GM19372 (cell line): ENCODE measurements around the gene CELSR1.

Experiments
- ATAC-seq: cut with Tn5 transposase; IDR thresholded peaks from one replicate; pipeline ENCODE4 v1.9.1; 2021; ENCODE audit warnings: mild to moderate bottlenecking, low read depth, moderate library complexity; ENCODE audit not compliant: unreplicated experiment

Gene CELSR1, protein sequence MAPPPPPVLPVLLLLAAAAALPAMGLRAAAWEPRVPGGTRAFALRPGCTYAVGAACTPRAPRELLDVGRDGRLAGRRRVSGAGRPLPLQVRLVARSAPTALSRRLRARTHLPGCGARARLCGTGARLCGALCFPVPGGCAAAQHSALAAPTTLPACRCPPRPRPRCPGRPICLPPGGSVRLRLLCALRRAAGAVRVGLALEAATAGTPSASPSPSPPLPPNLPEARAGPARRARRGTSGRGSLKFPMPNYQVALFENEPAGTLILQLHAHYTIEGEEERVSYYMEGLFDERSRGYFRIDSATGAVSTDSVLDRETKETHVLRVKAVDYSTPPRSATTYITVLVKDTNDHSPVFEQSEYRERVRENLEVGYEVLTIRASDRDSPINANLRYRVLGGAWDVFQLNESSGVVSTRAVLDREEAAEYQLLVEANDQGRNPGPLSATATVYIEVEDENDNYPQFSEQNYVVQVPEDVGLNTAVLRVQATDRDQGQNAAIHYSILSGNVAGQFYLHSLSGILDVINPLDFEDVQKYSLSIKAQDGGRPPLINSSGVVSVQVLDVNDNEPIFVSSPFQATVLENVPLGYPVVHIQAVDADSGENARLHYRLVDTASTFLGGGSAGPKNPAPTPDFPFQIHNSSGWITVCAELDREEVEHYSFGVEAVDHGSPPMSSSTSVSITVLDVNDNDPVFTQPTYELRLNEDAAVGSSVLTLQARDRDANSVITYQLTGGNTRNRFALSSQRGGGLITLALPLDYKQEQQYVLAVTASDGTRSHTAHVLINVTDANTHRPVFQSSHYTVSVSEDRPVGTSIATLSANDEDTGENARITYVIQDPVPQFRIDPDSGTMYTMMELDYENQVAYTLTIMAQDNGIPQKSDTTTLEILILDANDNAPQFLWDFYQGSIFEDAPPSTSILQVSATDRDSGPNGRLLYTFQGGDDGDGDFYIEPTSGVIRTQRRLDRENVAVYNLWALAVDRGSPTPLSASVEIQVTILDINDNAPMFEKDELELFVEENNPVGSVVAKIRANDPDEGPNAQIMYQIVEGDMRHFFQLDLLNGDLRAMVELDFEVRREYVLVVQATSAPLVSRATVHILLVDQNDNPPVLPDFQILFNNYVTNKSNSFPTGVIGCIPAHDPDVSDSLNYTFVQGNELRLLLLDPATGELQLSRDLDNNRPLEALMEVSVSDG (N-terminal part only)

DNA sequence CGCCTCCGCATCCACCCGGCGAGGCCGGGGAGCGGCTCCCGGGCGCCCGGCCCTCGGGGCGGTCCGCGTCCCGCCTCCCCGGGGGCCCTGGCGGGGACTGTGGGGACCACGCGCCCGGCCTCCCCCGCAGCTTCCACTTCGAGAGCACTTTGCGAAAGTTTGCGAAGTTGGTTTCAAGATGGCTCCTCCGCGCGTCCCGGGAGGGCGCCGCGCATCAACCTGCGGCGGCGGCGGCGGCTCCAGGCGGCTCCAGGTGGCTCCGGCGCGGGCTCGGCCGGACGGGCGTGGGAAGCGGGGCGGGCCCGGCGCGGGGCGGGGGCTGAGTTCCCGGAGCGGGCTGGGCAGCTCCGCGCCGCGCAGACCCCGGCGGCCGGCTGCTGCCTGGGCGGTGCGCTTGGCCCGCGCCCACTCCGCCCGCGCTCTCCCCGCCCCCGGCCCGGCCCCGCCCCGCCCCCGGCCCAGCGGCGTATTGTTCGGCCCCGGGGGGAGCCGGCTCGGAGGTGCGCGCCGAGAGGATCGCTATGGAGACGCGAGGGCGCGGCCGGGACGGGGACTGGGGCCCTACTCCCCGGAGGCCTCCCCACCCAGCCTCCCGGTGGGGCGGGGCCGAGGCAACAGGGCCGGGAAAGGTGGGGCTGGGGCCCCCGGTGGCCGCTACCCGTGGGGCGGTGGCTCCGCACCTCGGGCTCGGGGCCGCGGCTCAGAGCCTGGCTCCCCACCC, at the start of gene CELSR1:
TSS of gene CELSR1 (minus strand) at position 396 of the 721 bp plus-strand sequence. CDS start 450 bp downstream, outside the sequence.
- no peak for ATAC-seq

DNA sequence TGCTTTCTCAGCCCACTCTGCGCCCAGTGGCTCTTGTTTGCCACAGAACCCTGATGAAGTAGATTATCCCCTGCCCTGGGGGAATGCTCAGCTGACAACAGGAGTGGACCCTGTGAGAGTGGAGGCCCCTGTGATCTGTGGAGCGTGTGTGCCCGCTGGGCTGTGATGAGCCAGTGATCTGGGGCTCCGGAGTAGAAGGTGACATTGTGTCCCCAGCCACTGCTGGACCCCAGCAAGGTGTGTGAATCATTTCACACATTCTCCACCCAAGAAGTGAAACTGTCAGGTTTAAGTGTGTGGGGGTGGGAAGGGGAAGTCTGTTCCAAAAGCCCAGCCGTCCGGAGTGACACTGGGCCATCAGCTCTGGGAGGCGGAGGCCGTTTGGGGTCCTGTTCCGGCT, 49.6 kb upstream of the CELSR1 start:
- peak; percentile 47 for ATAC-seq

DNA sequence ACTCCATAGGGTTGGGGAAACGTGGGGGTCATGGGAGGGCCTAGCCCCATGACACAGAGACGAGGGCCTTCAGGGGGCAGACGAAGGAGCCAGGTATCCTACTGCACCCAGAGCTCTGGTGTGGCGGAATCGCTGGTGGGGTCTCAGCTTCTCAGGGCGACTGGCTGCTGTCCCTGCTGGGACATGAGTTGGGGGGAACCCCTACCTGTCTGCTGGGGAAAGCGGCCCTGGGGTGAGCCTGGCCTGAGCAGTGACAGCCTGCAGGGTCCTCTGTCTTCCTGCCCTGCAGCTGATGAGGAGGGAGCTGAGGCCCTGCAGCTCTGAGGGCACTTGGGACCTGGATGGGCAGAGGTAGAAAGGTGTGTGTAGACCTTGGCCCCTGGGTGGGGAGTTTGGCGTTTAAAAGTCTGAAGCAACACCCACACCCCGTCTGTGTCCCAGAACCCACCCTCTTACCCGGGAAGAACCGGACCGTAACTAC, 49.2 kb upstream of the CELSR1 start:
- no peak for ATAC-seq

DNA sequence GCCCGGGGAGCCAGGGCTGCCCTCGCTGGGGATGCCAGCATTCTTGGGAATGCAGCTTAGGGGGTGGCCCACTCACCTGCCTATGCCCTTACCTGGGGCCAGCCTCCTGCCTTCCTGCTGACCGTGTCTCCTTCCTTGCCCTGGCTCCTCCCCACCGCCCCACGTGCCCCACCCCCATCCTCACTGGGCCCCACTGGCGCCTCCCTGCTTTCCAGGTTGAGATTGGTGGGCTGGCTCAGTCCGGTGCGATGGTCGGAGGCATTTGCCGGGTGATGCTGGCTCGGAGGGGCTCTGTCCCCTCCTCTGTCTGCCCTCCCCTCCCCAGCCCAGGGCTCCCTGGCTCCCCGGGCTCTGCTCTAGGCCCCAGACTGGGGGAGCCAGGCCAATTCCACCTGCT, 48.7 kb upstream of the CELSR1 start:
- ATAC-seq, result no peak

DNA sequence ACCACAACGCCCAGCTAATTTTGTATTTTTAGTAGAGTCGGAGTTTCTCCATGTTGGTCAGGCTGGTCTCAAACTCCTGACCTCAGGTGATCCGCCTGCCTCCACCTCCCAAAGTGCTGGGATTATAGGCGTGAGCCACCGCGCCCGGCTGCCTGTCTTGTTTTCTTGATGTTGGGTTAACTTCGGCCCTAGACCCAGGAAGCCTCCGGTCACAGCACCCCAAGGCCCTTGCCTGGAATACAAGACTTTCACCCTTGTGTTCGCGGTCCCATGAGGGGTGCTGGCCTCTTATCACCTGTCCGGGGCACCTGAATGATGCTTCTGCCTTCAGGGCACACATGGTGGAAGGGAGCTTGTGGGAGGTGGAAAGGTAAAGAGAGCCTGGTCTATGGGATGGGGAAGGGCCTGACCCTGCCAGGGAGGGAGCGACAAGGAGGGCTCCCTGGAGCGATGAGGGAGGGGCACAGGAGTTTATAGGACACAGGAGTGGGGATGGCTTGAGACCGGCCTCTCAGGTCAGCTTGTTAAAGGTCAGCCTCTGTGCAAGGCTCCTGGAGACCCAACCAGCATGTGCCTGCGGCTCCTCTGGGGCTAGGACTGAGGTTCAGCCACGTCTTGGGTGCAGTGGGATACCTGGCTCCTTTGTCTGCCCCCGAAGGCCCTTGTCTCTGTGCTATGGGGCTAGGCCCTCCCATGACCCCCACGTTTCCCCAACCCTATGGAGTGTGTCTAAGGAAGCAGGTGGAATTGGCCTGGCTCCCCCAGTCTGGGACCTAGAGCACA, 48.1 kb upstream of the CELSR1 start:
- ATAC-seq, result no peak

DNA sequence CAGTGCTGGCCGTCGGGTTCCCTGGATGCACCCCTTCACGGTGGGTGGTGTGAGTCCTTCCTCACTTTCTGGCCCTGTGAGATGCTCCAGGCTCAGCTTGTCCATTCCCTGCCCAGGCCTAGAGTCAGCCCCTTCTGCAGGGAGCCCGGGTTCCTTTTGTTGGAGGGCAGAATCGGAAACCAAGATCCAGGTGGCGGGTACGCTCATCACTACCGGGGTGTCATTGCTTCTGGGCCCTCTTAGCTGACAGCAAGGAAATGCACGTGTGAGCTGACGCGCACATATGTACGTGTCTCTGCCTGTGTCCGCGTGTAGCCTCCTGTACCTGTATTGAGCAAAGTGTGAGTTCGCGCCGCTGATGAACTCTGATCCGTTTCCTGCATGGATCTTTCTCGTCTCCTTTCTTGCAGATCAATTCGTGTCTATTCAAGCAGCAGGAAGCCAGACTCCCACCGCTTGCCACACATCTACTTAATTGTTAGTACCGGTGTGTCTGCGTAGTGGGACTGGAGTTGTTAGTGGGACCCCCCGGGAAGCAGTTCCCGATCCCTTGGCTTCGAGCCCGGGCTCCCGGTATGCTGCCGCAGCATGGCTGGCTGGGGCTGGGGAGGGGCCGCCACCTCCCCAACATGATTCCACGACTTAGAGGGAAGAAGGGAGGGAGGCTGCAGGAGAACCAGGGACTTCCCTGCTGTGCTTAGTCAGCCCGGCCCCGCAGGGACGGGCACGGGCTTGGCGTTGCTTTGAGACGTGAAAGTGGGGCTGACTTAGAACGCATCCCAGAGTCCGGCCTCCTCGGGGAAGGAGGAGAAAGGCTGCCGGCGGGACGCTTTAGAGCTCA, 46.9 kb upstream of the CELSR1 start:
- ATAC-seq, result no peak

DNA sequence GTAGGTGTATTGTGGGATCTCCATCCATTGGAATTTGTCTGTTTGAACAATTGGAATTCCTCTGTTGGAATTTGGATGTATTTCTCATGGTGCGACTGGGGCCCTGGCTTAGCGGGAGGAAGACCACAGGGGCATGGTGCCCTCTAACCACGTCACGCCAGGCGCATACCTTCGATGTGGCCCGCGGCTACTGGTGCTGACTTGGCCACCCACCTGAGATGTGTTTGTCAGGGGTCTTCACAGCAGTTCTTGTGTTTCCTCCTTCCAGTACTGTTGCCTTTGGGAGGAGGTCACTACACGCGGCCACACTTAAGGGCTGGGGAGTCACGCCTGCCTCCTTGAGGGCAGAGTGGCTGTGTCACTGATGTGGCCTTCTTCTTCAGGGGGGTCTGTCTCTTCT, 46.2 kb upstream of the CELSR1 start:
- no peak for ATAC-seq

DNA sequence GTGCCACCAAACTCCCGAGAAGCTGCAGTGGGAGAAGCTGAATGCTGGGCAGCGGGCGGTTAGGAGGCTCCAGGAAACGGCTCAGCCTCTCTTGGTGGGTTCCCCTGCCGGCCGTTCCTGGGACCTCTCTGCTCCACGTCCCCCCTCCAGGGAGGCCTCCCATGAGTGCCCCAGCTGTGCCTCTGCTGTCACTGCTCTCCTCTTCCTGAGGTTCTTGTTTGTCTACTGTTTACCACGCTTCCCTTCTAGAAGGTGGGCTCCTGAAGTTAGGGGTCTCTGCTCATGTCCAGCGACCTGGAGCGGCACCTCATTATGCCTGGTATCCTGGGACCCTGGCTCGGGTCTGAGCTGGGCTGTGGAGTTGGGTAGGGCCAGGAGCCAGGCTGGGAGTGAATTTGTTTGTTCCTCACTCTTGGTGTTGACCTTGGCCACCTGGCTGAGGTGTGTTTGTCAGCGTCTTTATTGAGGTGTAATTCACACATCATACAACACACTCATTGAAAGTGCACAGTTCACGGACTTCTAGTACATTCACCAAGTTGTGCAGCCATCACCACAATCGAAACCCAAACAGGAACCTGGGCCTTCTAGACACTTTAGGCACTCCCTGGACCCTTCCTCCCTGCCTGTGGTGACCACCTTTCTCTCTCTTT, 45.0 kb upstream of the CELSR1 start:
- ATAC-seq, result no peak

DNA sequence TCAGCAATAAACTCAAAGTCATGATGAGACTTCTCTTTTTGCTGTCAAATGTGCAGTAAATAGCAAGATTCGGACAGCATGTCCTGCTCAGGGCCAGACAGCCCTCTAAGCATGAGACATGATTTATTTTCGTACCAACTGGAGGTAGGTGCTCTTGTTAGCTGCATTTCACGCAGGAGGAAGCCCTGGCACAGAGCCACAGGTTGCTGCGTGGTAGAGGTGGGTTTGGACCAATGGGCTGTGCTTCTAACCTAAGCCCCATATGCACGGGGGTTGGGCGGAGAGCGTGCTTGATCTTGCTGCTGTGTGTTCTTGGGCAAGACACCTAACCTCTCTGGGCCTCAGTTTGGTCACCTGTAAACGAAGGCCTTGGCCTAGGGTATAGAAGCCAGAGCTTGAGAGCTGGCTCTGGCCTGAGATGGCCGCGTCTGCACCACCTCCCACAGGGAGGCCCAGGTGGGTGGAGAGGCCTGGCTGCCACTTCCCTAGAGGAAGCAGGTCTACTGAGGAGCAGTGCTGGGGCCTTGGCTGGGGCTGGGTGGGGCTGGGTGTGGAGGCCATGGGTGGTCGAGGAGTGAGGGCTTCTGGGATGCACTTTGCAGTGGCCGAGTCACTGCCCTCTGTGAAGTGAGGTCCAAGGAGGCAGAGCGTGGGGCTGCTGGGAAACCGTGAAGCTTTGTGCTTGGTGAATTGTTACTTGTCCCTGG, 44.3 kb upstream of the CELSR1 start:
- no peak for ATAC-seq

DNA sequence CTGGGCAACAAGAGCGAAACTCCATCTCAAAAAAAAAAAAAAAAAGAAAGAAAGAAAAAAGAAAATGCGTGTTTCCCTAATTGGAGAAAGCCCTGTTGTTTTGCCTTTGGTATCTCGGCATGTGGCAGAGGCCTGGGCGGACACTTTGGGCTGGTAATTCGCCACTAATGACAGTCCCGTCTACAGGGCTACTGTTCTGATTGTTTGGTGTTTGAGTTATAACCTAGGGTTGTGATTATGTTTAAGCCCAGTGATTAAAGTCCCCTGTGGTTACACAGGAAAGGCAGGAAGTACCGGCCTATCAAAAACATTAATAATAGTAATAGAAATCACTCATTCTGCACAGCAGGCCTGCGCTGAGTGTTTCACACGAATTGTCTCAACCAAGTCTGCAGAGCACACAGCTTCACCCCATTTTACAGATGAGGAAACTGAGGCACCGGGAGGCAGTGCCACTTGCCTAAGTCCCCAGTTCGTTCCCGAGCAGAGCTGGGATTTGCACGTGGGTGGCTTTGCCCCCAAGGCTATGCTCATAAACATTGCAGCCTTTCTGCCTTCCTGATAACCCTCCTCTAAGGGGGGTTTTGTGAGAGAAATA, 43.6 kb upstream of the CELSR1 start:
- ATAC-seq, result no peak

DNA sequence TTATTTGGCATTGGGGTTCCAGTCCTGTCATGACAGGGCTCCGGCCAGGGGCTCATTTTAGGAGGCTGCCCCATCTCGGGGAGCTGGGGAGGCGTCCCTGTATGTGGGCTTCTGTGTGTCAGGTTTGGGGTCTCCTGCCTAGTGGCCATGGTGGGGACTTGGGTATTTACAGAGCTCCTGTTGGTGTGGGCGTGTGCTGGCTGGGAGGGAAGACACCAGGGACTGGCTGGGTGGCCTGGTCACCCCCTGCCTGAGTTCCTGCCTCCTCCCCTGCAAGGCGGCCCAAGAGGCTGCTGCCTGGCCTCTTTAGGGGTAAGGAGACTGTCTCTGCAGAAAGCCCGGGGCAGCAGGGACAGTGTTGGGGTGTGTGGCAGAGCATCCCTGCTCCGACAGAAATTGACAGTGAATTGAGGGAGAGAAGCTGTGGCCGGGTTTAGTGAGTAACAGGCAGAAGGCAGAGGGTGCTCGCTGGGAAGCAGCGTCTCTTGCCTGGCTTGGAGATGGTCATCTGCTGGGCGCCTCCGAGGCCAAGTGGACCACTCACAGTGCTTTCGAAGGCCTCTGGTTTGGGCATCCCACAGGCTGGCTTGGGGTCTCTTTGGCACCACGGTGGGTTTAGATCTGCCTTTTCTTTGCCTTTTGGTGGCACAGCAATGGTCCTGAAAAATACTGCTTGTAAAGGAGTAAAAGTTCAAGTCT, 42.5 kb upstream of the CELSR1 start:
- ATAC-seq, result no peak

DNA sequence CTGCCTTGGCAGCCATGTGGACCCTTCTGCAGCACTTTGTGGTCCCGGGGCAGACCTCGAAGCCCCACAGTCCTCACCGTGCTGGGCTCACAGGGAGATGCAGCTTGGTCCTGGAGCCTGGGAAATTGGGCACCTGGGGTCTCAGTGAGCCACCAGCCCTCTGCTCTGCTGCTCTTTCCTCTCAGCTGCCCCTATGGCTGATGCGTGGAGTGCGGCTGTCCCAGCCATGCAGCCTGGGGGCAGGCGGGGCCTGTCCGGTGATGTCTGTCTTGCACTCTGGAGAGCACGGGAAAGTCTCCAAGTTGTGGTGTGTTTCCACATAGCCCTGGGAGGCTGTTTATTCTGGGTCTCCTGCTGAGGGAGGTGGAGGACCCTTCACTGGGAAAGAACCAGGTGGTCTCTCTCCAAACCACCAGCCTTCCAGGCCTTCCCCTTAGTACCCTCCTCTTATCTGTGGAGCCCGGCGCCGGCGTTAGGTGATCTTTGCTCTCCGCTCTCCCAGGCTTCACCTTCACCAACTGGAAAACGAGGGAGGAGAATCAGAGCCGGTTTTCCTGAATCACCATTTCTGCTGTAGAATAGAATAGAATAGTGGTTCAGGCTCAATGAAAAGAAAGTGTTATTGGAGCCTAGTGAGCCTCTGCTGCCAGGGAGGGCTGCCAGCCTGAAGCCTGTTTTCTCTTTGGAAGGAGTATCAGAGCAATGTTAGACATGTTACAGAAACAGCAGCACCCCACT, 41.6 kb upstream of the CELSR1 start:
- ATAC-seq, result no peak

DNA sequence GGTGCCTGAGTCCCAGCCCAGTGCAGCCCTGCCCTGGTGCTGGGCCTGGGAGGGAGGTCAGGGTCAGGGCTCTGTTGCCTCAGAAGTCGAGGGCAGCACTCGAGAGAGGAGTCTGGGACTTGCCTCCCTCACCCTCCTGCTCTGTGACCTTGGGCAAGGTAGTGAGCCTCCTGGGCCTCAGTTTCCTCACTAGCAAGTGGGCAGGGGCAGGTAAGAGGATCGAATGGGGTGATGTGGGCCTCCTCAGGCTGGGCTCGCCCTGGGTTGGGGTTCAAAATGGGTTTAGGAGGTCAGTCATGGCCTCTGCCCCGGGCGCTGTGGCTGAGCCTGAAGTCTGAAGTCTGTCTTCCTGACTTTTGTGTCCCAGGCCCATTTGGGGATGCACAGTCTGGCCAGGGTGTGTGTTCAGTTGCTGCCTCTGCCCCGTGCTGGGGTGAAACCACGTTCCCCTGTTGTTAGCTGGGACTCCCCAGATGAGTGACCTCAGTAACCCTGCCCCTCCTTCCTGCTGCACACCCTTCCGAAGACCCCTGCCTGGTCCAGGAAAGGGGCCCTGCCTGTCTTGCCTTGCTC, 40.9 kb upstream of the CELSR1 start:
- ATAC-seq, result no peak

DNA sequence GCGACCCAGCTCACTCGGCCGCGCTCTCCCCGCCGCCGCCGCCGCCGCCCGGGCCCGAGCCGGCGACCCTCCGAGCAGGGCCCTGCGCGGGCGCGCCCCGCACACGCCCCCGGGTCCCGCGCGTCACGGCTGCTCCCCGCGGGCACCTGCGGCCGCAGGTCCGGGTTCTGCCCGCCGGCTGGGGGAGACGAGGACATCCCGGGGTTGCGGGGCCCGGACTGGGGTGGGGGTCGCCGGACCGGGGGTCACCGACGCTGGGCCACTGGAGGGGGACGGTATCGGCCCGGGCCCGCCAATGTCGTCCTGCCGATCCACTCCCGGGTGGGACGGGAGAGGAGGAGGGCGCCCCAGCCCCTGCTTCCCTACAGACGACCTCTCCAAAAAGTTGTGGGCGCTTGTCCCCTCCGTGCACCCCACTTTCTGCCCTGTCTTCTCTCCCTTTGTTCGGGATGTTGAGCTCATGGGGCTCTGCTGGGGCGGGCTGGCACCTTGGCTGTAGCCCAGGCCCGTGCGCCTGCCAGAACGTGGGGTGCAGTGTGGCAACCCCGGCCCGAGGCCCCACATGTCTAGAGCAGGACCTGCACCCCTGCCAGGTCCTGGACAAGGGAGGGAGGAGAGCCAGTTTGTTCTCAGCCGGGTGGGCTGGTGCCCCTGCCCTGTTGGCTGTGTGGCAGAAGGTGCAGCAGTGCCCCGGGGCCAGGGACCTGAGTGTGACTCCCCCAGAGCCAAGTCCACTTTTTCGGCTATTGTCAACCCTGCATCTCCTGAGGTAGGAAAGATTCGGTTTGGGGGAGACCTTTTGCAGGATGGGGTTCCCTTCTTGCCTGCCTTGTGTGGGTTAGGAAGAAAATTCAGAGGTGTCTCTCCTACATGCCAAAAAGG, 40.2 kb upstream of the CELSR1 start:
- ATAC-seq, result no peak
